Lung (tissue), 12 donors: ENCODE data around the gene LRIT1. TPM values are rescaled to one million over a fixed set of nuclear protein-coding genes. Genes with fewer than 3 reads are reported as not detected.

Experiments used
- ATAC-seq: fragments of 200-7000 bp; cut with Tn5 transposase; one replicate; pipeline ENCODE4 v1.9.1; 2020; ENCODE audit warnings: moderate number of reproducible peaks; ENCODE audit not compliant: insufficient read depth, low FRiP score
- DNase-seq, 3 donors: peaks; one replicate each; pipeline ENCODE4 v3.0.0-alpha.2; 2013 to 2017
- H3K27ac ChIP-seq, 2 donors: one replicate each; pipeline ENCODE4 v1.5.1; 2013; ENCODE audit warnings: mild to moderate bottlenecking in 2 of 2, moderate library complexity in 2 of 2, control low read depth in 1 of 2, inconsistent platforms in 1 of 2, low read depth in 1 of 2, low read length in 1 of 2
- H3K27me3 ChIP-seq, 3 donors: one replicate each; pipeline ENCODE4 v1.5.1; 2013; ENCODE audit warnings: low read length in 2 of 3; ENCODE audit not compliant: control insufficient read depth in 3 of 3, insufficient read depth in 3 of 3
- H3K36me3 ChIP-seq, 4 donors: one replicate each; pipeline ENCODE4 v1.5.1; 2013; ENCODE audit warnings: low read length in 4 of 4, mild to moderate bottlenecking in 1 of 4, moderate library complexity in 1 of 4; ENCODE audit not compliant: control insufficient read depth in 4 of 4, insufficient read depth in 4 of 4
- H3K4me1 ChIP-seq, 5 donors: one replicate each; pipeline ENCODE4 v1.5.1; 2013; ENCODE audit warnings: low read length in 5 of 5, mild to moderate bottlenecking in 2 of 5, moderate library complexity in 1 of 5; ENCODE audit not compliant: control insufficient read depth in 5 of 5, insufficient read depth in 5 of 5
- H3K4me3 ChIP-seq: one replicate; pipeline ENCODE4 v1.5.1; 2013; ENCODE audit warnings: mild to moderate bottlenecking, control low read depth, moderate library complexity
- H3K9ac ChIP-seq, 2 donors: one replicate each; pipeline ENCODE4 v1.5.1; 2013; ENCODE audit warnings: low read length in 2 of 2, control low read depth in 1 of 2; ENCODE audit not compliant: insufficient read depth in 1 of 2
- H3K9me3 ChIP-seq, 4 donors: one replicate each; pipeline ENCODE4 v1.5.1; 2013; ENCODE audit warnings: low read length in 3 of 4, mild to moderate bottlenecking in 1 of 4, moderate library complexity in 1 of 4; ENCODE audit not compliant: control insufficient read depth in 4 of 4, insufficient read depth in 3 of 4
- WGBS, 2 donors: extraction: QIAGEN DNeasy Blood & Tissue Kit; methylation state at CpG; one replicate each; pipeline ENCODE4 v1.1.7; 2013; 5-methylcytosine and 5-hydroxymethylcytosine counted together
- polyA plus RNA-seq, 2 donors: library from polyadenylated mRNA; stranded (reverse); fragments of 200-250 nt; gene quantifications; one replicate each; pipeline ENCODE4 v1.2.1, GENCODE V29; 2013
- total RNA-seq, 2 donors: library from RNA; depleted of rRNA in 1 of 2; stranded (reverse); fragments of >200 nt in 1 of 2; gene quantifications; one replicate each; pipeline ENCODE4 v1.2.1, GENCODE V29; 2014 to 2021
- TF ChIP-seq, protein P1 (sequence below): IDR thresholded peaks from 2 replicates; pipeline ENCODE4 v1.5.1; 2012; ENCODE audit warnings: mild to moderate bottlenecking; ENCODE audit errors: control extremely low read depth, extremely low read depth
- donor health status: control.
- donor health status: control.
- donor health status: Bipolar disorder and iron deficiency.
- donor health status: healthy.
- donor health status: DM: yes; HTN: yes; CAD: no.

The LRIT1 gene
- total and polyA plus RNA-seq, 4 donors, result not detected

DNA sequence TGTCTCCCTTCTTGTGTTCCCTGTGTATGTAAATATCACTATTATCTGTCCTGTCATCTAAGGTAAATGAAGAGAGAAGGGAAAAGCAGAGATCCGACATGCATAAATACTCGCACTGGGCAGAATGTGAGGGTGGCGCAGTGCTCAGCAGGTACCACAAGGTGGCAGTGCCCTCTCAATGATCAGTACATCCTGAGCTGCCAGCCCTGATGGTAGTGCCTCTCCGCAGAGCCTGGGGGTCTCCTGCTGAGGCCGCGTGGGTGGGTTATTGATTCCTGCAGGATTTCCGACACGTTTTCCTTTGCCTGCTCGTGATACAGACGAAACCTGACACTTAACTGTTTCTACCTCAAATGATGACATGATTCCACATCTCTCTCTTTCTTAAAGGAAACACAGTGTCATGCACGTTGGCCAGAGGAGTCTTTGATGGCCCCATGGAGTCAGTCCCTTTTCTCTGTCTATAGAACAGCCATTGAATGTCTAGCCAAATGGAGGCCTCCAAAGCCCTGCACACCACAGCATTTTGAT is 23.3 kb upstream of the LRIT1 start:
- Histone ChIP-seq H3K4me1 (peaks cover 0 to 2% (median 0%) of the 10 kb centered on the region in 5 donors), H3K4me3 (no peak overlapping the region), H3K27ac (no peak overlapping the region), H3K9me3 (no peaks in the 10 kb centered on the region), H3K27me3 (no peaks in the 10 kb centered on the region), H3K9ac (no peak overlapping the region), H3K36me3 (no peaks in the 10 kb centered on the region)
- 2 to 4% methylated on average over 11 of the region's 11 CpGs for whole genome bisulfite sequencing, 2 donors
- DNase-seq (peak; percentile 66 to 70 (median 69)), ATAC-seq (peak; percentile 79)
- TF ChIP-seq, protein P1, sequence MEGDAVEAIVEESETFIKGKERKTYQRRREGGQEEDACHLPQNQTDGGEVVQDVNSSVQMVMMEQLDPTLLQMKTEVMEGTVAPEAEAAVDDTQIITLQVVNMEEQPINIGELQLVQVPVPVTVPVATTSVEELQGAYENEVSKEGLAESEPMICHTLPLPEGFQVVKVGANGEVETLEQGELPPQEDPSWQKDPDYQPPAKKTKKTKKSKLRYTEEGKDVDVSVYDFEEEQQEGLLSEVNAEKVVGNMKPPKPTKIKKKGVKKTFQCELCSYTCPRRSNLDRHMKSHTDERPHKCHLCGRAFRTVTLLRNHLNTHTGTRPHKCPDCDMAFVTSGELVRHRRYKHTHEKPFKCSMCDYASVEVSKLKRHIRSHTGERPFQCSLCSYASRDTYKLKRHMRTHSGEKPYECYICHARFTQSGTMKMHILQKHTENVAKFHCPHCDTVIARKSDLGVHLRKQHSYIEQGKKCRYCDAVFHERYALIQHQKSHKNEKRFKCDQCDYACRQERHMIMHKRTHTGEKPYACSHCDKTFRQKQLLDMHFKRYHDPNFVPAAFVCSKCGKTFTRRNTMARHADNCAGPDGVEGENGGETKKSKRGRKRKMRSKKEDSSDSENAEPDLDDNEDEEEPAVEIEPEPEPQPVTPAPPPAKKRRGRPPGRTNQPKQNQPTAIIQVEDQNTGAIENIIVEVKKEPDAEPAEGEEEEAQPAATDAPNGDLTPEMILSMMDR, result peak; percentile 92

DNA sequence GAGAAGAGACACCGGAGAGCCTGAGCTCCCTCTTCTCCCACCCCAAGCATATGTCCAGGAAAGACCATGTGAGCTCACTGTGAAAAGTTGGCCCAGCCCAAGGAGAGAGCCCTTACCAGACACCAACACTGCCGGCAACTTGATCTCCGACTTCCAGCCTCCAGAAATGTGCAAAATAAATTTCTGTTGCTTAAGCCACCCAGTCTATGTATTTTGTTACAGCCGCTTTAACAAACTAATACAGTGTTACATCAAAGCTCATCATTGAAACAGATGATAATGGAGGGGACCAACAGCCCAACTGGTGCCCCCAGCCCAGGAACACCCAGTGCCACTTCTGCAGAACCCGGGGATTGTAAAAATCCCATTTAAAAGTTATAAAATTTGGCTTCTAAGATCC is 22.4 kb upstream of the LRIT1 start:
- no peaks in the 10 kb centered on the region for H3K27me3 ChIP-seq
- ATAC-seq (no peak), DNase-seq (no peak)
- no peak overlapping the region for H3K4me3 ChIP-seq
- no peaks in the 10 kb centered on the region for H3K9me3 ChIP-seq
- no peaks in the 10 kb centered on the region for H3K36me3 ChIP-seq
- H3K27ac ChIP-seq, result no peak overlapping the region
- no peak overlapping the region for H3K9ac ChIP-seq
- peaks cover 0 to 2% (median 0%) of the 10 kb centered on the region in 5 donors for H3K4me1 ChIP-seq
- WGBS, 2 donors, result 88 to 93% methylated on average over 5 of the region's 5 CpGs
- TF ChIP-seq, protein P1, result no peak

DNA sequence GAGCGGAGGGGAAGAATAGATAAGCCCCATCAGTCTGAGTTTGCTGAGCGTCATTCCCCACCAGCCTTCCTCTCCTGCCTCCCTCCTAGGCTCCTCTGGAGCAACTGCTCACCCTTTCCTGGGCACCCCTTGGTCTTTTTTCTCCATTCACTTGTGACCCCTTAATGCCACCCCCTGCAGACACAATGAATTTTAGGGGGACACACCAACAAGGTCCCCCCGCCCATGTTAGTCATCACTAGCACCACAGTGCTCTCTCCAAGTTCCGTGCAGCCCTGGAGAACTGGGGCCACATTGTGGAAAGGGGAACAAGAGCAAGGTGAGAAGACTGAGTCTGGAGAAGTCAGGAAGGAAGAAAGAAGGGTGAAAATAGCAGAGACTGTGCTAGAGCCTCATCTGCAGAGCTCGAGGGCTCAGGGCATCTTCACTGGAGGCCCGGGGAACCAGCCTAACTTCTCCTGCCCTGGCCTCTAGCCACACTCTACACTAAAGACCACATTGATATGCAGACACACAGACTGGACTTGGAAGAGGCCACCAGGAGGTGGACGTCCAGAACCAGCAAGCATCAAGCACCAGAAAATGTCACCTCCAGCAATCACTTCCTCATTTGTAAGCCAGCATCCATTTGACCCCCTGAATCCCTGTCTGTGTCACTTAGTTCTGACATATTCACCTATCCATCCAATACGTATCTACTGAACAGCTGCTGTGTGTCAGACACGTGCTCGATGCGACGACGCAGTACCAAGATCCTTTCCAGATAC is 21.0 kb upstream of the LRIT1 start:
- no peak for DNase-seq
- H3K4me3 ChIP-seq, result no peak overlapping the region
- no peaks in the 10 kb centered on the region for H3K27me3 ChIP-seq
- WGBS, 2 donors, result 81 to 83% methylated on average over 13 of the region's 13 CpGs
- H3K27ac ChIP-seq, result no peak overlapping the region
- H3K36me3 ChIP-seq, result no peaks in the 10 kb centered on the region
- TF ChIP-seq, protein P1, result no peak
- ATAC-seq, result no peak
- no peaks in the 10 kb centered on the region for H3K9me3 ChIP-seq
- H3K4me1 ChIP-seq, result peaks cover 0 to 2% (median 0%) of the 10 kb centered on the region in 5 donors
- no peak overlapping the region for H3K9ac ChIP-seq
